ENCODE measurements around the gene NCAPG2. TPM values are rescaled to one million over a fixed set of nuclear protein-coding genes. Genes with fewer than 3 reads are reported as not detected.

NCAPG2 gene
- polyA plus RNA-seq, 1 donor (not counting 4 experiments of a cell fraction or from before 2014, with no cell fraction given): 16.5 TPM

- Histone ChIP-seq H3K9ac (ENCODE audit: control insufficient read depth, extremely low read depth, insufficient read depth, low read length) (no peak overlapping the region), H3K9me1 (ENCODE audit: control insufficient read depth, extremely low read depth, insufficient read depth, low read length) (no peaks in the 10 kb centered on the region), H3K79me2 (ENCODE audit: control insufficient read depth, insufficient read depth, low read length) (peaks cover 57% of the 10 kb centered on the region), H3K27ac (ENCODE audit: control insufficient read depth, insufficient read depth, low read length) (peak overlapping the region; percentile 2), H3K36me3 (ENCODE audit: control insufficient read depth in 2 of 2, extremely low read depth in 1 of 2, insufficient read depth in 2 of 2, low read length in 2 of 2) (peaks cover 0 to 9% of the 10 kb centered on the region in 2 experiments), H3K4me3 (ENCODE audit: control insufficient read depth in 2 of 3, extremely low read depth in 1 of 3, insufficient read depth in 2 of 3, low read depth in 1 of 3, low read length in 3 of 3) (no peak overlapping the region), H3K4me1 (ENCODE audit: control insufficient read depth, extremely low read depth, insufficient read depth, low read length) (peaks cover 12% of the 10 kb centered on the region), H3K27me3 (ENCODE audit: control insufficient read depth, extremely low read depth, insufficient read depth, low read length) (no peaks in the 10 kb centered on the region), H3K4me2 (ENCODE audit: control insufficient read depth, extremely low read depth, insufficient read depth, low read depth, low read length) (peak overlapping the region; percentile 93), H3K9me3 (ENCODE audit: control insufficient read depth, low read depth, low read length) (no peaks in the 10 kb centered on the region), H2AFZ (ENCODE audit: control insufficient read depth, low read length) (no peak overlapping the region), H4K20me1 (ENCODE audit: control insufficient read depth, extremely low read depth, insufficient read depth, low read length) (no peaks in the 10 kb centered on the region)
- dilution Hi-C loops (cut with MboI; ENCODE audit: extremely low pct_ligation_motif_present, low sequenced_read_pairs): no loop called here
- FAIRE-seq (no peak), DNase-seq (ENCODE audit: low read depth, low spot score) (no peak)
- TF ChIP-seq CTCF (optimal IDR thresholded peaks at IDR 0.05 in 1 of 3, IDR thresholded peaks at IDR 0.05 in 1 of 3, conservative IDR thresholded peaks at IDR 0.05 in 1 of 3; ENCODE audit: extremely low read depth in 1 of 3, insufficient read depth in 2 of 3, low read length in 3 of 3): no peak
- TF ChIP-seq EZH2 (IDR thresholded peaks at IDR 0.05; ENCODE audit: low read length): no peak
These were observed 1.7 kb downstream of the NCAPG2 start for GRCh38 chr7:158702944-158703343.

GRCh38 chr7:158702196-158702595, 2.4 kb downstream of the NCAPG2 start:
- Histone ChIP-seq H3K27ac (ENCODE audit: control insufficient read depth, insufficient read depth, low read length) (no peak overlapping the region), H3K4me3 (ENCODE audit: control insufficient read depth in 2 of 3, extremely low read depth in 1 of 3, insufficient read depth in 2 of 3, low read depth in 1 of 3, low read length in 3 of 3) (no peak overlapping the region), H3K79me2 (ENCODE audit: control insufficient read depth, insufficient read depth, low read length) (peaks cover 59% of the 10 kb centered on the region), H4K20me1 (ENCODE audit: control insufficient read depth, extremely low read depth, insufficient read depth, low read length) (no peaks in the 10 kb centered on the region), H3K27me3 (ENCODE audit: control insufficient read depth, extremely low read depth, insufficient read depth, low read length) (no peaks in the 10 kb centered on the region), H3K36me3 (ENCODE audit: control insufficient read depth in 2 of 2, extremely low read depth in 1 of 2, insufficient read depth in 2 of 2, low read length in 2 of 2) (peaks cover 0 to 9% of the 10 kb centered on the region in 2 experiments), H3K4me1 (ENCODE audit: control insufficient read depth, extremely low read depth, insufficient read depth, low read length) (peaks cover 12% of the 10 kb centered on the region), H3K4me2 (ENCODE audit: control insufficient read depth, extremely low read depth, insufficient read depth, low read depth, low read length) (no peak overlapping the region), H3K9ac (ENCODE audit: control insufficient read depth, extremely low read depth, insufficient read depth, low read length) (no peak overlapping the region), H3K9me3 (ENCODE audit: control insufficient read depth, low read depth, low read length) (no peaks in the 10 kb centered on the region), H2AFZ (ENCODE audit: control insufficient read depth, low read length) (no peak overlapping the region), H3K9me1 (ENCODE audit: control insufficient read depth, extremely low read depth, insufficient read depth, low read length) (no peaks in the 10 kb centered on the region)
- FAIRE-seq: no peak
- DNase-seq (ENCODE audit: low read depth, low spot score): no peak
- no peak for TF ChIP-seq CTCF (optimal IDR thresholded peaks at IDR 0.05 in 1 of 3, IDR thresholded peaks at IDR 0.05 in 1 of 3, conservative IDR thresholded peaks at IDR 0.05 in 1 of 3; ENCODE audit: extremely low read depth in 1 of 3, insufficient read depth in 2 of 3, low read length in 3 of 3)
- dilution Hi-C loops (cut with MboI; ENCODE audit: extremely low pct_ligation_motif_present, low sequenced_read_pairs): no loop called here

Data from keratinocyte (primary cell).